Measurements from ENCODE around the gene PALLD.

PALLD gene

GRCh38 chr4:168553714-168554370 is 57.0 kb downstream of the PALLD start:
- in situ Hi-C loops (cut with HindIII; ENCODE audit: low sequenced_read_pairs) = no loop called here

GRCh38 chr4:168555437-168555836 is 58.6 kb downstream of the PALLD start:
- in situ Hi-C loops (cut with HindIII; ENCODE audit: low sequenced_read_pairs) = no loop called here

GRCh38 chr4:168557658-168558057 is 60.8 kb downstream of the PALLD start:
- in situ Hi-C loops (cut with HindIII; ENCODE audit: low sequenced_read_pairs) = no loop called here

- in situ Hi-C loops (cut with HindIII; ENCODE audit: low sequenced_read_pairs) = no loop called here
These were observed 61.7 kb downstream of the PALLD start for GRCh38 chr4:168558599-168558998.

GRCh38 chr4:168560184-168561180 is 63.6 kb downstream of the PALLD start:
- in situ Hi-C loops (cut with HindIII; ENCODE audit: low sequenced_read_pairs) = no loop called here

- in situ Hi-C loops (cut with HindIII; ENCODE audit: low sequenced_read_pairs) = no loop called here
These were observed 65.3 kb downstream of the PALLD start for GRCh38 chr4:168562041-168562571.

- in situ Hi-C loops (cut with HindIII; ENCODE audit: low sequenced_read_pairs) = no loop called here
These were observed 67.2 kb downstream of the PALLD start for GRCh38 chr4:168564023-168564422.

GRCh38 chr4:168565130-168565529 is 68.3 kb downstream of the PALLD start:
- in situ Hi-C loops (cut with HindIII; ENCODE audit: low sequenced_read_pairs) = no loop called here

- in situ Hi-C loops (cut with HindIII; ENCODE audit: low sequenced_read_pairs) = no loop called here
These were observed 69.9 kb downstream of the PALLD start for GRCh38 chr4:168566726-168567125.

GRCh38 chr4:168569066-168569930 is 72.4 kb downstream of the PALLD start:
- in situ Hi-C loops (cut with HindIII; ENCODE audit: low sequenced_read_pairs) = no loop called here

- in situ Hi-C loops (cut with HindIII; ENCODE audit: low sequenced_read_pairs) = no loop called here
These were observed 73.1 kb downstream of the PALLD start for GRCh38 chr4:168569931-168570276.

- in situ Hi-C loops (cut with HindIII; ENCODE audit: low sequenced_read_pairs) = no loop called here
These were observed 73.6 kb downstream of the PALLD start for GRCh38 chr4:168570466-168570865.

- in situ Hi-C loops (cut with HindIII; ENCODE audit: low sequenced_read_pairs) = no loop called here
These were observed 75.2 kb downstream of the PALLD start for GRCh38 chr4:168572002-168572401.

GRCh38 chr4:168573870-168574269 is 77.0 kb downstream of the PALLD start:
- in situ Hi-C loops (cut with HindIII; ENCODE audit: low sequenced_read_pairs) = no loop called here

GRCh38 chr4:168574581-168575295 is 77.9 kb downstream of the PALLD start:
- in situ Hi-C loops (cut with HindIII; ENCODE audit: low sequenced_read_pairs) = no loop called here

- in situ Hi-C loops (cut with HindIII; ENCODE audit: low sequenced_read_pairs) = no loop called here
These were observed 78.6 kb downstream of the PALLD start for GRCh38 chr4:168575473-168575872.

GRCh38 chr4:168577624-168578023 is 80.8 kb downstream of the PALLD start:
- in situ Hi-C loops (cut with HindIII; ENCODE audit: low sequenced_read_pairs) = no loop called here

GRCh38 chr4:168580228-168580627 is 83.4 kb downstream of the PALLD start:
- in situ Hi-C loops (cut with HindIII; ENCODE audit: low sequenced_read_pairs) = no loop called here

GRCh38 chr4:168584321-168584771 is 87.5 kb downstream of the PALLD start:
- in situ Hi-C loops (cut with HindIII; ENCODE audit: low sequenced_read_pairs) = no loop called here

Data from DLD1 (cell line).